8988T (cell line): ENCODE results near the gene SHROOM2.
A peak's percentile ranks its signal among the peaks of the same experiment; 100 is the strongest.
"Not testable (repeated sequence)": the region's sequence is repeated elsewhere in the genome, so short reads cannot be mapped to it uniquely, and the experiment has no call there.

Source experiments
- DNase-seq: peaks from one replicate; pipeline ENCODE4 v3.0.0; 2011

The SHROOM2 gene

GRCh38 chrX:9784332-9784731 is 1.9 kb upstream of the SHROOM2 start:
- no peak for DNase-seq

GRCh38 chrX:9785254-9785943 is 830 bp upstream of the SHROOM2 start:
- DNase-seq, result no peak

GRCh38 chrX:9786798-9787635 is 788 bp downstream of the SHROOM2 start:
- no peak for DNase-seq

GRCh38 chrX:9788911-9789310 is 2.7 kb downstream of the SHROOM2 start:
- DNase-seq, result no peak

- no peak for DNase-seq
Observed at GRCh38 chrX:9789555-9789954, 3.3 kb downstream of the SHROOM2 start.

- DNase-seq, result no peak
Observed at GRCh38 chrX:9790866-9791265, 4.6 kb downstream of the SHROOM2 start.

- DNase-seq, result no peak
Observed at GRCh38 chrX:9794495-9794894, 8.3 kb downstream of the SHROOM2 start.

- no peak for DNase-seq
Observed at GRCh38 chrX:9797384-9798360, 11.4 kb downstream of the SHROOM2 start.

GRCh38 chrX:9802737-9803136 is 16.5 kb downstream of the SHROOM2 start:
- no peak for DNase-seq

GRCh38 chrX:9804444-9804843 is 18.2 kb downstream of the SHROOM2 start:
- DNase-seq, result no peak

- no peak for DNase-seq
Observed at GRCh38 chrX:9805956-9806355, 19.7 kb downstream of the SHROOM2 start.

GRCh38 chrX:9807355-9808182 is 21.3 kb downstream of the SHROOM2 start:
- no peak for DNase-seq

- DNase-seq, result not testable (repeated sequence)
Observed at GRCh38 chrX:9809876-9810275, 23.6 kb downstream of the SHROOM2 start.

- DNase-seq, result not testable (repeated sequence)
Observed at GRCh38 chrX:9811086-9811485, 24.9 kb downstream of the SHROOM2 start.

GRCh38 chrX:9816084-9816700 is 30.0 kb downstream of the SHROOM2 start:
- DNase-seq, result no peak

- no peak for DNase-seq
Observed at GRCh38 chrX:9821572-9821971, 35.3 kb downstream of the SHROOM2 start.

- no peak for DNase-seq
Observed at GRCh38 chrX:9824554-9824953, 38.3 kb downstream of the SHROOM2 start.

- DNase-seq, result no peak
Observed at GRCh38 chrX:9825129-9825790, 39.0 kb downstream of the SHROOM2 start.

- no peak for DNase-seq
Observed at GRCh38 chrX:9825966-9826365, 39.7 kb downstream of the SHROOM2 start.

- peak; percentile 48 for DNase-seq
Observed at GRCh38 chrX:9829308-9830267, 43.4 kb downstream of the SHROOM2 start.
